Endothelial cell of umbilical vein (primary cell): ENCODE results near the gene SP140. TPM values are rescaled to one million over a fixed set of nuclear protein-coding genes. Genes with fewer than 3 reads are reported as not detected.

ENCODE experiments used
- BruUV-seq: library from RNA; stranded (reverse); fragments of 400-500 nt; replicated peaks from 2 replicates; lab custom pipeline; 2021; lab: Mats Ljungman, UMichigan
- CTCF ChIA-PET: fragments of 300-600, 350-600 bp; sonication (Branson Sonifier 250); formaldehyde crosslinking; loops from one replicate; lab custom pipeline; 2021; ENCODE audit warnings: antibody characterized with exemption, inconsistent platforms; lab: Charles Lee
- POLR2A ChIA-PET: fragments of 300-600, 350-600 bp; sonication (Branson Sonifier 250); formaldehyde crosslinking; loops from one replicate; lab custom pipeline; 2021; ENCODE audit warnings: antibody characterized with exemption, inconsistent platforms; lab: Charles Lee
- DNase-seq: peaks from one replicate; pipeline ENCODE4 v3.0.0-alpha.2; 2011; ENCODE audit warnings: low read depth, low spot score
- FAIRE-seq: peaks from 2 replicates; lab custom pipeline; 2011; peaks lifted over from hg19 to GRCh38; lab: Jason Lieb, UNC
- H2AFZ ChIP-seq: 2 replicates; pipeline ENCODE4 v1.6.0; 2012; ENCODE audit warnings: low read depth, low read length, control low read depth, inconsistent platforms
- H3K27ac ChIP-seq: 2 replicates; pipeline ENCODE4 v1.5.1; 2011; ENCODE audit warnings: low read depth, mild to moderate bottlenecking, control low read depth, low read length, moderate library complexity; ENCODE audit not compliant: insufficient read depth
- H3K27me3 ChIP-seq, 2 experiments: 2 replicates each; pipeline versions ENCODE4 v1.6.0 to v1.6.1; 2011; ENCODE audit warnings: low read length in 2 of 2, mixed read lengths in 1 of 2; ENCODE audit not compliant: control insufficient read depth in 2 of 2, insufficient read depth in 2 of 2
- H3K36me3 ChIP-seq, 2 experiments: 2 replicates in 1 of 2; 3 replicates in 1 of 2; pipeline ENCODE4 v1.5.1; 2011; ENCODE audit warnings: low read length in 2 of 2, mild to moderate bottlenecking in 1 of 2, moderate library complexity in 1 of 2; ENCODE audit not compliant: control insufficient read depth in 2 of 2, insufficient read depth in 2 of 2; ENCODE audit errors: extremely low read depth in 1 of 2
- H3K4me1 ChIP-seq: 3 replicates; pipeline ENCODE4 v1.5.1; 2011; ENCODE audit warnings: mild to moderate bottlenecking, low read length; ENCODE audit not compliant: control insufficient read depth, insufficient read depth; ENCODE audit errors: extremely low read depth
- H3K4me2 ChIP-seq: 2 replicates; pipeline ENCODE4 v1.6.1; 2011; ENCODE audit warnings: low read length, control low read depth, mixed read lengths; ENCODE audit not compliant: insufficient read depth
- H3K4me3 ChIP-seq, 3 experiments: fragments of 200-600 bp in 1 of 3; sonication (generic), shearing (Covaris generic) in 1 of 3; replicated peaks in 1 of 3; 2 replicates each; pipeline ENCODE4 v1.5.1; 2011 to 2016; ENCODE audit warnings: control low read depth in 3 of 3, low read length in 3 of 3, mild to moderate bottlenecking in 2 of 3, inconsistent platforms in 1 of 3, low read depth in 1 of 3, moderate library complexity in 1 of 3; ENCODE audit not compliant: insufficient read depth in 1 of 3
- H3K79me2 ChIP-seq: 2 replicates; pipeline ENCODE4 v1.6.0; 2012; ENCODE audit warnings: low read length, inconsistent platforms; ENCODE audit not compliant: control insufficient read depth, insufficient read depth
- H3K9ac ChIP-seq: replicated peaks from 2 replicates; pipeline ENCODE3; 2011; ENCODE audit warnings: low read length, control low read depth; ENCODE audit not compliant: insufficient read depth; ENCODE audit errors: extremely low read depth
- H3K9me1 ChIP-seq: replicated peaks from 3 replicates; pipeline ENCODE4 v1.6.0; 2011; ENCODE audit warnings: mild to moderate bottlenecking, low read length; ENCODE audit not compliant: control insufficient read depth, insufficient read depth; ENCODE audit errors: extremely low read depth
- H3K9me3 ChIP-seq: replicated peaks from 2 replicates; pipeline ENCODE4 v1.5.1; 2012; ENCODE audit warnings: low read length, inconsistent platforms; ENCODE audit not compliant: control insufficient read depth, insufficient read depth
- H4K20me1 ChIP-seq: replicated peaks from 2 replicates; pipeline ENCODE3; 2011; ENCODE audit warnings: mild to moderate bottlenecking, low read length; ENCODE audit not compliant: control insufficient read depth, insufficient read depth; ENCODE audit errors: extremely low read depth
- CTCF ChIP-seq, 2 donors: IDR thresholded peaks; 1 replicate in 1 of 2; 2 replicates in 1 of 2; pipeline ENCODE4 v1.5.1; 2011; ENCODE audit warnings: low read length in 2 of 2, mild to moderate bottlenecking in 2 of 2, moderate library complexity in 2 of 2, control low read depth in 1 of 2, inconsistent platforms in 1 of 2, low read depth in 1 of 2; ENCODE audit not compliant: insufficient read depth in 1 of 2; ENCODE audit errors: extremely low read depth in 1 of 2
- EZH2 ChIP-seq: IDR thresholded peaks from 2 replicates; pipeline ENCODE4 v1.6.1; 2012; ENCODE audit warnings: borderline replicate concordance, low read depth, mild to moderate bottlenecking, moderate library complexity, low read length, inconsistent platforms; ENCODE audit not compliant: severe bottlenecking
- FOS ChIP-seq: IDR thresholded peaks from 2 replicates; pipeline ENCODE4 v1.6.1; 2011; ENCODE audit warnings: mild to moderate bottlenecking, low read length, moderate library complexity, borderline replicate concordance; ENCODE audit not compliant: insufficient read depth
- GATA2 ChIP-seq: IDR thresholded peaks from 2 replicates; pipeline ENCODE4 v1.7.0; 2011; ENCODE audit warnings: low read depth, mild to moderate bottlenecking, moderate library complexity, mixed read lengths, low read length; ENCODE audit not compliant: insufficient read length, insufficient read depth
- JUN ChIP-seq: IDR thresholded peaks from 2 replicates; pipeline ENCODE4 v1.6.1; 2011; ENCODE audit warnings: borderline replicate concordance, low read depth; ENCODE audit not compliant: insufficient read length, insufficient read depth
- MYC ChIP-seq: IDR thresholded peaks from one replicate; pipeline ENCODE4 v1.6.1; 2011; ENCODE audit warnings: mild to moderate bottlenecking, low read depth, low read length
- POLR2A ChIP-seq: IDR thresholded peaks from 2 replicates; pipeline ENCODE4 v1.6.1; 2012; ENCODE audit warnings: low read depth, mild to moderate bottlenecking, control low read depth, low read length
- dilution Hi-C: fragments of 300-500 bp; cut with MboI; formaldehyde crosslinking; loops from one replicate; pipeline ENCODE4 v1.15.0; 2019; ENCODE audit warnings: low sequenced_read_pairs; ENCODE audit not compliant: extremely low pct_ligation_motif_present
- intact Hi-C: fragments of 100-400 bp; cut with micrococcal nuclease; formaldehyde crosslinking; loops from one replicate; pipeline ENCODE4 v1.10.0; 2022
- polyA plus RNA-seq, 4 experiments: library from polyadenylated mRNA; depleted of rRNA in 3 of 4; stranded (reverse) in 3 of 4; unstranded in 1 of 4; fragments of >200 nt; gene quantifications; 2 replicates each; pipeline versions ENCODE4 v1.2.1 to v1.2.3, GENCODE V29; 2011 to 2012; ENCODE audit warnings: missing spikeins in 1 of 4
- total RNA-seq: library from RNA; stranded (reverse); gene quantifications from 2 replicates; pipeline ENCODE4 v1.2.3, GENCODE V29; 2021

Gene SP140
- total and polyA plus RNA-seq, 2 donors (not counting 3 experiments of a cell fraction or from before 2014, with no cell fraction given), result not detected

DNA sequence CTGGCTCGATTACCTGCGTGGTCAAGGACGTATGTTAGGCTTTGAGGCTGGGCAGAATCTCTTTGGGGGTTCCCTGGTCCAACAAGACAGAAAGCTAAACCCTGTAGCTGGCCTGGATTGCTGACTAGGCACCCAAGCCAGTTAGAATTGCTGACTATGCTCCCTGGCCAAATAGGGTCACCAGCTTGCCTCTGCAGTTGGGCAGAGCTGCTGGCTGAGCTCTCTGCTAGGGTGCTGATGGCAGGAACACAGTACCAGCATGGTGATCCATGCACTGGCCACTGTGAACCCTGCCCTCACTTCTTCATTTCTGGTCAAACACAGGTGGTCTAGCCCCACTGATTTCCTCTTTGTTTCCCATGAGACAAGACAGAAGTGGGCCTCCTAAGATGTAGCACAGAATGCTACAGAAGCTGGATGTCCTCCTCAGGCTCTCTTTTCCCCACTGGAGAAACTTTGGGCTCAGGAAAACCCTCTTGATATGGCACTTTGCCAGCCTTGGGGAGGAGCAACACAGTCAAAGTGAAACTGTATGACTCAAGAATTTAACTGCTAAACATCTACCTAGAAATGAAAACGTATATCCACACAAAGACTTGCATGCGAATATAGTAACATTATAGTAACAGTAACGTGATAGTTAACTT lies 122.2 kb downstream of the SP140 start:
- ChIA-PET CTCF (interaction anchor here (0.9 kb wide), 1 partner anchor 21 kb away, joined by 3 read pairs; the partner anchor contains the start of gene SP140L), POLR2A (no interaction called here)
- dilution Hi-C loops (no loop called here), intact Hi-C loops (no loop called here)
- H3K9me1 ChIP-seq, result no peaks in the 10 kb centered on the region
- H3K27ac ChIP-seq, result no peak overlapping the region
- no peaks in the 10 kb centered on the region for H3K36me3 ChIP-seq
- H3K79me2 ChIP-seq, result peaks cover 9% of the 10 kb centered on the region
- H3K4me1 ChIP-seq, result no peaks in the 10 kb centered on the region
- no peak overlapping the region for H2AFZ ChIP-seq
- no TSS peak for BruUV-seq
- no peak overlapping the region for H3K9ac ChIP-seq
- DNase-seq, result peak; percentile 6
- no peak for FAIRE-seq
- no peaks in the 10 kb centered on the region for H4K20me1 ChIP-seq
- no peak overlapping the region for H3K4me2 ChIP-seq
- H3K4me3 ChIP-seq, result no peak overlapping the region
- H3K9me3 ChIP-seq, result no peaks in the 10 kb centered on the region
- TF ChIP-seq CTCF (IDR thresholded peaks at IDR 0.05; ENCODE audit: extremely low read depth in 1 of 2, insufficient read depth in 1 of 2, low read depth in 1 of 2, low read length in 2 of 2) (no peak), POLR2A (no peak)
- no peaks in the 10 kb centered on the region for H3K27me3 ChIP-seq

DNA sequence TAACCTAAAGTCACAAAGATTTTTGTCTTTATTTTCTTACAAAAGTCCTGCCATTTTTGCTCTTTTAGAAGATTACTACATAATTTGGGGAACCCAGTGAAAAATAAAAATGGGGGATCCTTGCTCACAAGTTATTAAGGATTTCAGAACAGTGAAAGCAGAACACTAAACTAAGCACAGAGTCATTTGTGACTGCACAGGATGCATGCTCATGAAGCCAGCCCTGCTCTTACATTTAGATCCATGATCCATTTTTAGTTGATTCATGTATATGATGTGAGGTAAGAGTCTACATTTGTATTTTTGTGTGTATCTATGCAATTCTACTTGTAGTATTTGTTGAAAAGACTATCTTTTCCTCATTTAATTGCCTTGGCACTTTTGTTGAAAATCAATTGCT lies 123.3 kb downstream of the SP140 start:
- intact Hi-C loops, result no loop called here
- ChIA-PET POLR2A (no interaction called here), CTCF (interaction anchor here (0.9 to 1.3 kb wide), 2 partner anchors 22 to 30 kb away, joined by 3 read pairs; partner anchors contain the start of gene SP140L)
- no peak overlapping the region for H3K27ac ChIP-seq
- H3K36me3 ChIP-seq, result no peaks in the 10 kb centered on the region
- H3K4me2 ChIP-seq, result no peak overlapping the region
- no peaks in the 10 kb centered on the region for H3K4me1 ChIP-seq
- H3K79me2 ChIP-seq, result peaks cover 7% of the 10 kb centered on the region
- FAIRE-seq (no peak), DNase-seq (no peak)
- H3K9me3 ChIP-seq, result no peaks in the 10 kb centered on the region
- H4K20me1 ChIP-seq, result no peaks in the 10 kb centered on the region
- dilution Hi-C loops, result no loop called here
- no peaks in the 10 kb centered on the region for H3K9me1 ChIP-seq
- H3K4me3 ChIP-seq, result no peak overlapping the region
- no peaks in the 10 kb centered on the region for H3K27me3 ChIP-seq
- TF ChIP-seq MYC (no peak), GATA2 (no peak), JUN (no peak), POLR2A (no peak), EZH2 (no peak), FOS (no peak)
- no peak overlapping the region for H3K9ac ChIP-seq
- no peak overlapping the region for H2AFZ ChIP-seq
- BruUV-seq, result no TSS peak
